H1 (cell line): ENCODE data around the gene HEXIM1. TPM values are rescaled to one million over a fixed set of nuclear protein-coding genes. Genes with fewer than 3 reads are reported as not detected.
A peak's percentile ranks its signal among the peaks of the same experiment; 100 is the strongest.

Experiments used
- CTCF ChIA-PET: fragments of 300-600 bp; sonication (Branson Sonifier 250); formaldehyde crosslinking; loops from one replicate; lab custom pipeline; 2021; ENCODE audit not compliant: partially characterized antibody; lab: Charles Lee
- POLR2A ChIA-PET: fragments of 300-600 bp; sonication (Branson Sonifier 250); formaldehyde crosslinking; loops from one replicate; lab custom pipeline; 2021; ENCODE audit warnings: inconsistent platforms; ENCODE audit not compliant: partially characterized antibody; lab: Charles Lee
- DNase-seq, 2 experiments: peaks; one replicate each; pipeline versions ENCODE4 v3.0.0 to v3.0.0-alpha.2; 2010 to 2022; ENCODE audit warnings: low spot score in 2 of 2, low read depth in 1 of 2, mixed read lengths in 1 of 2
- FAIRE-seq: peaks from 2 replicates; lab custom pipeline; 2011; peaks lifted over from hg19 to GRCh38; lab: Jason Lieb, UNC
- H2AFZ ChIP-seq: 2 replicates; pipeline ENCODE4 v1.8.1; 2012; ENCODE audit warnings: low read length, inconsistent platforms
- H2AK5ac ChIP-seq: 2 replicates; pipeline ENCODE4 v1.6.1; 2013; ENCODE audit warnings: low read depth, low read length
- H2BK120ac ChIP-seq: replicated peaks from 2 replicates; pipeline ENCODE3; 2013; ENCODE audit warnings: low read depth, low read length, inconsistent platforms
- H2BK12ac ChIP-seq: 2 replicates; pipeline ENCODE4 v1.6.1; 2013; ENCODE audit warnings: low read depth, low read length
- H2BK15ac ChIP-seq: 2 replicates; pipeline ENCODE4 v1.6.1; 2013; ENCODE audit warnings: low read length
- H2BK20ac ChIP-seq: 2 replicates; pipeline ENCODE4 v1.6.1; 2013; ENCODE audit warnings: low read length
- H2BK5ac ChIP-seq: 2 replicates; pipeline ENCODE4 v1.6.1; 2013; ENCODE audit warnings: low read depth, low read length
- H3K14ac ChIP-seq: 2 replicates; pipeline ENCODE4 v1.6.1; 2013; ENCODE audit warnings: inconsistent platforms; ENCODE audit not compliant: insufficient read length
- H3K18ac ChIP-seq: 2 replicates; pipeline ENCODE4 v1.6.1; 2013; ENCODE audit warnings: low read length; ENCODE audit errors: extremely low read depth
- H3K23ac ChIP-seq: 2 replicates; pipeline ENCODE4 v1.6.1; 2013; ENCODE audit warnings: inconsistent platforms; ENCODE audit not compliant: insufficient read length
- H3K23me2 ChIP-seq: 2 replicates; pipeline ENCODE4 v1.6.1; 2013; ENCODE audit warnings: low read depth, low read length
- H3K27ac ChIP-seq: 2 replicates; pipeline ENCODE4 v1.6.1; 2011; ENCODE audit warnings: low read depth, low read length, inconsistent platforms
- H3K27me3 ChIP-seq, 4 experiments: replicated peaks in 1 of 4; 1 replicate in 1 of 4; 2 replicates in 3 of 4; pipeline versions ENCODE4 v1.6.1 to v1.8.1; 2011 to 2013; ENCODE audit warnings: low read length in 3 of 4, mild to moderate bottlenecking in 3 of 4, inconsistent platforms in 2 of 4, mixed read lengths in 2 of 4, moderate library complexity in 1 of 4; ENCODE audit not compliant: control insufficient read depth in 3 of 4, insufficient read depth in 3 of 4; ENCODE audit errors: extremely low read depth in 1 of 4
- H3K36me3 ChIP-seq, 4 experiments: 2 replicates each; pipeline versions ENCODE4 v1.6.1 to v1.8.1; 2011 to 2013; ENCODE audit warnings: mild to moderate bottlenecking in 4 of 4, low read length in 3 of 4, moderate library complexity in 2 of 4, control low read depth in 1 of 4, inconsistent platforms in 1 of 4; ENCODE audit not compliant: insufficient read depth in 4 of 4, control insufficient read depth in 2 of 4
- H3K4ac ChIP-seq: replicated peaks from 2 replicates; pipeline ENCODE3; 2013; ENCODE audit warnings: low read length, low read depth, mixed read lengths, inconsistent platforms; ENCODE audit not compliant: insufficient read length
- H3K4me1 ChIP-seq, 4 experiments: replicated peaks in 1 of 4; 1 replicate in 1 of 4; 2 replicates in 3 of 4; pipeline versions ENCODE4 v1.6.1 to v1.8.1; 2011 to 2013; ENCODE audit warnings: low read length in 3 of 4, inconsistent platforms in 2 of 4, mixed read lengths in 1 of 4; ENCODE audit not compliant: insufficient read depth in 4 of 4, control insufficient read depth in 3 of 4
- H3K4me2 ChIP-seq, 2 experiments: 2 replicates each; pipeline versions ENCODE4 v1.6.1 to v1.8.1; 2011 to 2013; ENCODE audit warnings: low read depth in 2 of 2, low read length in 2 of 2, control low read depth in 1 of 2, inconsistent platforms in 1 of 2, mild to moderate bottlenecking in 1 of 2; ENCODE audit not compliant: insufficient read depth in 1 of 2
- H3K4me3 ChIP-seq, 4 experiments: fragments of 200-600, 300-600 bp in 1 of 4; sonication (generic), shearing (Covaris generic), sonication (Bioruptor Twin) in 1 of 4; 2 replicates each; pipeline versions ENCODE4 v1.5.1 to v1.8.1; 2011 to 2016; ENCODE audit warnings: low read length in 4 of 4, low read depth in 3 of 4, control low read depth in 2 of 4, inconsistent platforms in 2 of 4, mild to moderate bottlenecking in 2 of 4, mixed read lengths in 1 of 4, moderate library complexity in 1 of 4; ENCODE audit not compliant: insufficient read depth in 2 of 4; ENCODE audit errors: extremely low read depth in 1 of 4
- H3K56ac ChIP-seq: replicated peaks from 2 replicates; pipeline ENCODE3; 2013; ENCODE audit warnings: low read depth, mild to moderate bottlenecking, mixed read lengths, low read length, inconsistent platforms; ENCODE audit not compliant: insufficient read length
- H3K79me1 ChIP-seq: 2 replicates; pipeline ENCODE4 v1.6.1; 2013; ENCODE audit warnings: low read depth, low read length, control low read depth
- H3K79me2 ChIP-seq, 2 experiments: 2 replicates each; pipeline versions ENCODE4 v1.6.1 to v1.8.1; 2012 to 2013; ENCODE audit warnings: low read length in 2 of 2, mild to moderate bottlenecking in 2 of 2, inconsistent platforms in 1 of 2; ENCODE audit not compliant: insufficient read depth in 2 of 2, control insufficient read depth in 1 of 2
- H3K9ac ChIP-seq, 4 experiments: replicated peaks in 1 of 4; 1 replicate in 1 of 4; 2 replicates in 3 of 4; pipeline versions ENCODE4 v1.6.1 to v1.8.1; 2011 to 2013; ENCODE audit warnings: low read depth in 3 of 4, low read length in 3 of 4, control low read depth in 2 of 4, mild to moderate bottlenecking in 2 of 4, moderate library complexity in 2 of 4, inconsistent platforms in 1 of 4; ENCODE audit errors: extremely low read depth in 1 of 4
- H3K9me3 ChIP-seq, 2 experiments: 2 replicates each; pipeline versions ENCODE4 v1.6.1 to v1.8.1; 2012 to 2013; ENCODE audit warnings: mild to moderate bottlenecking in 2 of 2, moderate library complexity in 2 of 2, control low read depth in 1 of 2, inconsistent platforms in 1 of 2, low read depth in 1 of 2, low read length in 1 of 2, mixed read lengths in 1 of 2; ENCODE audit not compliant: insufficient read depth in 2 of 2
- H4K20me1 ChIP-seq, 2 experiments: replicated peaks in 1 of 2; 2 replicates each; pipeline versions ENCODE3 to v1.8.1; 2011 to 2013; ENCODE audit warnings: inconsistent platforms in 2 of 2, low read length in 2 of 2, mild to moderate bottlenecking in 1 of 2; ENCODE audit not compliant: insufficient read depth in 2 of 2, control insufficient read depth in 1 of 2
- H4K5ac ChIP-seq: 2 replicates; pipeline ENCODE4 v1.6.1; 2013; ENCODE audit warnings: low read length, low read depth, mixed read lengths, inconsistent platforms; ENCODE audit not compliant: insufficient read length
- H4K8ac ChIP-seq: 2 replicates; pipeline ENCODE4 v1.8.0; 2013; ENCODE audit warnings: mild to moderate bottlenecking, moderate library complexity, low read length, inconsistent platforms; ENCODE audit not compliant: insufficient read depth; ENCODE audit errors: extremely low read depth
- H4K91ac ChIP-seq: replicated peaks from 2 replicates; pipeline ENCODE3; 2013; ENCODE audit warnings: low read length, mixed read lengths, inconsistent platforms; ENCODE audit not compliant: insufficient read length
- CEBPB ChIP-seq: IDR thresholded peaks from 2 replicates; pipeline ENCODE4 v1.6.1; 2012; ENCODE audit warnings: low read depth, low read length
- CTBP2 ChIP-seq: IDR thresholded peaks from 2 replicates; pipeline ENCODE4 v1.7.0; 2011; ENCODE audit warnings: borderline replicate concordance, mild to moderate bottlenecking, moderate library complexity, mixed read lengths, low read length; ENCODE audit not compliant: insufficient read depth, insufficient read length
- JUN ChIP-seq: IDR thresholded peaks from 2 replicates; pipeline ENCODE4 v1.6.1; 2011; ENCODE audit warnings: low read depth, mild to moderate bottlenecking, improper control_type of control experiment, low read length
- TAF1 ChIP-seq: IDR thresholded peaks from 2 replicates; pipeline ENCODE4 v1.6.1; 2011; ENCODE audit warnings: mild to moderate bottlenecking, low read depth, low read length
- TAF7 ChIP-seq: optimal IDR thresholded peaks from 2 replicates; pipeline ENCODE3; 2011; ENCODE audit warnings: low read depth, mild to moderate bottlenecking, inconsistent platforms, low read length, moderate library complexity, borderline replicate concordance
- WGBS, 2 experiments: shearing (Covaris generic) in 1 of 2; methylation state at CpG; one replicate each; pipeline versions ENCODE4 v1.1.6 to v1.1.7; 2013 to 2015; ENCODE audit warnings: low lambda C conversion rate in 2 of 2, mixed read lengths in 2 of 2, inconsistent platforms in 1 of 2, low coverage in 1 of 2, missing lambda C conversion rate in 1 of 2; ENCODE audit not compliant: insufficient replicate concordance in 2 of 2, insufficient coverage in 1 of 2, insufficient read length in 1 of 2; ENCODE audit errors: extremely low coverage in 1 of 2, missing lambda C conversion rate in 1 of 2; 5-methylcytosine and 5-hydroxymethylcytosine counted together
- polyA plus RNA-seq, 7 experiments: library from polyadenylated mRNA; depleted of rRNA in 3 of 7; stranded (reverse) in 5 of 7; unstranded in 2 of 7; fragments of >200 nt in 5 of 7; fragments of 200-250 nt in 2 of 7; gene quantifications; 1 replicate in 5 of 7; 2 replicates in 1 of 7; 4 replicates in 1 of 7; pipeline versions ENCODE4 v1.2.1 to v1.2.3, GENCODE V29; 2011 to 2013; ENCODE audit warnings: missing spikeins in 2 of 7, mixed read lengths in 2 of 7
- total RNA-seq: library from RNA; stranded (reverse); fragmentation: NEBNext Ultra II Directional; extraction: Animal tissue kit (Norgen Biotek cat#: 25700); gene quantifications from 2 replicates; pipeline ENCODE4 v1.2.1, GENCODE V29; 2021

HEXIM1 gene
- total and polyA plus RNA-seq, 2 of the 8 experiments (the other 6 are each of a cell fraction or from before 2014, with no cell fraction given): 9.1 to 38.3 TPM

GRCh38 chr17:45104029-45104428 is 44.2 kb upstream of the HEXIM1 start:
- H4K91ac ChIP-seq: no peak overlapping the region
- DNase-seq (no peak), FAIRE-seq (no peak)
- H3K9ac ChIP-seq: no peak overlapping the region
- no peak overlapping the region for H2BK15ac ChIP-seq
- no peak overlapping the region for H3K27ac ChIP-seq
- H3K14ac ChIP-seq: no peak overlapping the region
- peak overlapping the region; percentile 31; the same call in 1 of the 2 replicates for H4K8ac ChIP-seq
- ChIA-PET POLR2A (interaction anchor here (1.4 to 1.7 kb wide), 4 partner anchors 20 to 247 kb away, joined by 3 to 6 read pairs (median 4); partner anchors contain the start of gene HEXIM1), CTCF (interaction anchor here (0.6 to 8.1 kb wide), 16 partner anchors 6 to 184 kb away, joined by 3 to 67 read pairs (median 4); partner anchors contain the start of gene PLCD3)
- H2BK20ac ChIP-seq: no peak overlapping the region
- H3K27me3 ChIP-seq: no peaks in the 10 kb centered on the region
- H3K4ac ChIP-seq: no peak overlapping the region
- no peaks in the 10 kb centered on the region for H3K79me2 ChIP-seq
- no peak overlapping the region for H3K56ac ChIP-seq
- no peak overlapping the region for H2AK5ac ChIP-seq
- no peak overlapping the region for H2BK120ac ChIP-seq
- no peaks in the 10 kb centered on the region for H3K4me1 ChIP-seq
- H3K79me1 ChIP-seq: no peaks in the 10 kb centered on the region; the same call in 1 of the 2 replicates
- peaks cover 47 to 72% (median 66%) of the 10 kb centered on the region in 4 experiments for H3K36me3 ChIP-seq
- H2BK5ac ChIP-seq: no peak overlapping the region
- H4K5ac ChIP-seq: no peak overlapping the region
- no peak overlapping the region for H3K18ac ChIP-seq
- H2BK12ac ChIP-seq: no peak overlapping the region
- no peak overlapping the region for H3K4me2 ChIP-seq
- WGBS, 2 experiments: 90% methylated on average over 6 of the region's 8 CpGs; no CpG with 5 or more reads in 1 of the 2 experiments
- TF ChIP-seq CEBPB (no peak), TAF1 (no peak), TAF7 (no peak), JUN (no peak), CTBP2 (no peak)
- no peak overlapping the region for H3K23ac ChIP-seq
- no peaks in the 10 kb centered on the region for H3K23me2 ChIP-seq
- no peak overlapping the region for H2AFZ ChIP-seq
- no peaks in the 10 kb centered on the region for H3K9me3 ChIP-seq
- H4K20me1 ChIP-seq: peaks cover 6 to 8% of the 10 kb centered on the region in 2 experiments
- no peak overlapping the region for H3K4me3 ChIP-seq
